ENCODE measurements around the gene CNKSR2. TPM values are rescaled to one million over a fixed set of nuclear protein-coding genes. Genes with fewer than 3 reads are reported as not detected.

CNKSR2 gene
- polyA plus RNA-seq, 1 experiment: 0.14 TPM

- Histone ChIP-seq H3K9me3 (ENCODE audit: control insufficient read depth, insufficient read depth, low read length) (no peaks in the 10 kb centered on the region), H3K27me3 (ENCODE audit: control insufficient read depth, insufficient read depth, low read length) (no peaks in the 10 kb centered on the region), H3K4me3 (ENCODE audit: low read depth, low read length) (no peak overlapping the region), H3K27ac (ENCODE audit: low read depth, low read length) (no peak overlapping the region)
- POLR2A ChIA-PET: no interaction called here
- no peak for TF ChIP-seq CTCF (IDR thresholded peaks at IDR 0.05; ENCODE audit: low read depth, low read length)
- peak; percentile 21 for DNase-seq (ENCODE audit: low read depth, low spot score)
- CTCF ChIA-PET: no interaction called here
Observed at GRCh38 chrX:21683941-21684340, 309.7 kb downstream of the CNKSR2 start.

GRCh38 chrX:21691512-21692018, 317.3 kb downstream of the CNKSR2 start:
- H3K9me3 ChIP-seq (ENCODE audit: control insufficient read depth, insufficient read depth, low read length): no peaks in the 10 kb centered on the region
- ChIA-PET POLR2A (no interaction called here), CTCF (no interaction called here)
- no peak for DNase-seq (ENCODE audit: low read depth, low spot score)
- TF ChIP-seq CTCF (IDR thresholded peaks at IDR 0.05; ENCODE audit: low read depth, low read length): no peak
- H3K27ac ChIP-seq (ENCODE audit: low read depth, low read length): no peak overlapping the region
- H3K27me3 ChIP-seq (ENCODE audit: control insufficient read depth, insufficient read depth, low read length): no peaks in the 10 kb centered on the region
- no peak overlapping the region for H3K4me3 ChIP-seq (ENCODE audit: low read depth, low read length)

- H3K4me3 ChIP-seq (ENCODE audit: low read depth, low read length): no peak overlapping the region
Observed at GRCh38 chrX:21698272-21698671, 324.1 kb downstream of the CNKSR2 start.

GRCh38 chrX:21699136-21699535, 324.9 kb downstream of the CNKSR2 start:
- Histone ChIP-seq H3K27ac (ENCODE audit: low read depth, low read length) (no peak overlapping the region), H3K9me3 (ENCODE audit: control insufficient read depth, insufficient read depth, low read length) (no peaks in the 10 kb centered on the region), H3K27me3 (ENCODE audit: control insufficient read depth, insufficient read depth, low read length) (no peaks in the 10 kb centered on the region), H3K4me3 (ENCODE audit: low read depth, low read length) (no peak overlapping the region)
- POLR2A ChIA-PET: no interaction called here
- CTCF ChIA-PET: no interaction called here
- DNase-seq (ENCODE audit: low read depth, low spot score): no peak
- TF ChIP-seq CTCF (IDR thresholded peaks at IDR 0.05; ENCODE audit: low read depth, low read length): no peak

More at GRCh38 chrX:21698272-21698671, 324.1 kb downstream of the CNKSR2 start:
- ChIA-PET CTCF (no interaction called here), POLR2A (no interaction called here)
- TF ChIP-seq CTCF (IDR thresholded peaks at IDR 0.05; ENCODE audit: low read depth, low read length): no peak
- no peaks in the 10 kb centered on the region for H3K9me3 ChIP-seq (ENCODE audit: control insufficient read depth, insufficient read depth, low read length)
- no peak for DNase-seq (ENCODE audit: low read depth, low spot score)
- H3K27ac ChIP-seq (ENCODE audit: low read depth, low read length): no peak overlapping the region
- H3K27me3 ChIP-seq (ENCODE audit: control insufficient read depth, insufficient read depth, low read length): no peaks in the 10 kb centered on the region

GRCh38 chrX:21700275-21700674, 326.1 kb downstream of the CNKSR2 start:
- CTCF ChIA-PET: no interaction called here
- POLR2A ChIA-PET: no interaction called here
- Histone ChIP-seq H3K27me3 (ENCODE audit: control insufficient read depth, insufficient read depth, low read length) (no peaks in the 10 kb centered on the region), H3K27ac (ENCODE audit: low read depth, low read length) (no peak overlapping the region), H3K9me3 (ENCODE audit: control insufficient read depth, insufficient read depth, low read length) (no peaks in the 10 kb centered on the region), H3K4me3 (ENCODE audit: low read depth, low read length) (no peak overlapping the region)
- no peak for DNase-seq (ENCODE audit: low read depth, low spot score)
- no peak for TF ChIP-seq CTCF (IDR thresholded peaks at IDR 0.05; ENCODE audit: low read depth, low read length)

All from AG04450 (cell line).